Measurements from ENCODE around the gene MEIS2. TPM values are rescaled to one million over a fixed set of nuclear protein-coding genes. Genes with fewer than 3 reads are reported as not detected.
A peak's percentile ranks its signal among the peaks of the same experiment; 100 is the strongest.

Gene MEIS2
- total and polyA plus RNA-seq, 2 donors (not counting 3 experiments of a cell fraction or from before 2014, with no cell fraction given) = 22.5 to 26.2 TPM

DNA sequence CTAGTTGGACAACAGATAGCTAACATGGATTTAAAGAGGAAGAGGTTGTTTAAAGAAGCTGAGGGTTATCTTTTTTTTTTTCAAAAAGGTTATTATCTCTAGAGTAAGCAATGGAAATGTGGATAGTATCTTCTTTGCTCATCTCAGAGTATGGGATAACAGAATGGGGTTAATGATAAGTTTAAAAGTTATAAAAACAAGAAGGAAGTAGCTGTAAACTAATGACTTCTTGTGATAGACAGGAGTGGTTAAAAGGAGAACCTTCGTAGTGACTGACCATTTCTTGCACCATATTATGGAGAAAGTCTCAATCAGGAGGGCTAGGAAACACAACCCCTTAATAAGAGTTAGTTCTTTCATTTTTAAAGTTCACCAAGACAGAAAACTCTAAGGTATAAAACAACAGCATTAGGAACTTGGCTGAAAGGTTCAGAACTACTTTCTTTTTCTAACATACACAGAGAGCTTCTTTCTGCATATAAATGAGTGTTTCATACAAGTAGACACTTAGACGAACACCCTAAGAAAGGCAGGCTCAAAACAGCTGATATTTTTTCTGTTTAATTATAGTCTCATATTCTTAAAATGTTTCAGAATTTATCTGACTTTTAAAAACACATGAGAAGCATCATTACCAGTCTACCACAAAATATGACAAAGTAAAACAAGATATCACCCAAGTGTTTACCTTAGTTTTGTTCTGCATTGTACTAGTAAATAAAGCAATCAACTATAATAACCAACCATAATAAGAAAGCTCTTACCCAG lies 140.0 kb downstream of the MEIS2 start:
- FAIRE-seq = no peak
- Histone ChIP-seq H3K79me2 (ENCODE audit: control insufficient read depth, insufficient read depth, low read length) (no peaks in the 10 kb centered on the region), H3K27me3 (ENCODE audit: control insufficient read depth in 2 of 2, insufficient read depth in 2 of 2, low read length in 2 of 2) (no peaks in the 10 kb centered on the region), H3K27ac (ENCODE audit: insufficient read depth, low read depth, low read length) (no peak overlapping the region), H3K9me1 (replicated peaks; ENCODE audit: control insufficient read depth, extremely low read depth, insufficient read depth, low read length) (no peaks in the 10 kb centered on the region), H3K4me3 (replicated peaks in 1 of 3; ENCODE audit: insufficient read depth in 1 of 3, low read depth in 1 of 3, low read length in 3 of 3) (no peak overlapping the region), H3K4me2 (ENCODE audit: insufficient read depth, low read length) (no peak overlapping the region), H2AFZ (ENCODE audit: low read depth, low read length) (no peak overlapping the region), H3K36me3 (ENCODE audit: control insufficient read depth in 2 of 2, extremely low read depth in 1 of 2, insufficient read depth in 2 of 2, low read length in 2 of 2) (no peaks in the 10 kb centered on the region), H3K4me1 (ENCODE audit: control insufficient read depth, extremely low read depth, insufficient read depth, low read length) (no peaks in the 10 kb centered on the region), H3K9ac (replicated peaks; ENCODE audit: extremely low read depth, insufficient read depth, low read length) (no peak overlapping the region), H4K20me1 (replicated peaks; ENCODE audit: control insufficient read depth, extremely low read depth, insufficient read depth, low read length) (no peaks in the 10 kb centered on the region), H3K9me3 (replicated peaks; ENCODE audit: control insufficient read depth, insufficient read depth, low read length) (no peaks in the 10 kb centered on the region)
- TF ChIP-seq EZH2 (IDR thresholded peaks at IDR 0.05; ENCODE audit: borderline replicate concordance, low read depth, low read length, severe bottlenecking) (no peak), JUN (IDR thresholded peaks at IDR 0.05; ENCODE audit: borderline replicate concordance, insufficient read depth, insufficient read length, low read depth) (no peak), POLR2AphosphoS5 (IDR thresholded peaks at IDR 0.05; ENCODE audit: insufficient read depth, low read depth, low read length) (no peak), GATA2 (IDR thresholded peaks at IDR 0.05; ENCODE audit: insufficient read depth, insufficient read length, low read depth, low read length) (no peak), FOS (IDR thresholded peaks at IDR 0.05; ENCODE audit: borderline replicate concordance, insufficient read depth, low read length) (no peak), POLR2A (IDR thresholded peaks at IDR 0.05; ENCODE audit: low read depth, low read length) (no peak), MYC (IDR thresholded peaks at IDR 0.05; ENCODE audit: low read depth, low read length) (no peak)
- TF ChIP-seq, protein P1, sequence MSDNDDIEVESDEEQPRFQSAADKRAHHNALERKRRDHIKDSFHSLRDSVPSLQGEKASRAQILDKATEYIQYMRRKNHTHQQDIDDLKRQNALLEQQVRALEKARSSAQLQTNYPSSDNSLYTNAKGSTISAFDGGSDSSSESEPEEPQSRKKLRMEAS (IDR thresholded peaks at IDR 0.05; ENCODE audit: insufficient read depth, insufficient read length) = no peak
- TF ChIP-seq, protein P2, sequence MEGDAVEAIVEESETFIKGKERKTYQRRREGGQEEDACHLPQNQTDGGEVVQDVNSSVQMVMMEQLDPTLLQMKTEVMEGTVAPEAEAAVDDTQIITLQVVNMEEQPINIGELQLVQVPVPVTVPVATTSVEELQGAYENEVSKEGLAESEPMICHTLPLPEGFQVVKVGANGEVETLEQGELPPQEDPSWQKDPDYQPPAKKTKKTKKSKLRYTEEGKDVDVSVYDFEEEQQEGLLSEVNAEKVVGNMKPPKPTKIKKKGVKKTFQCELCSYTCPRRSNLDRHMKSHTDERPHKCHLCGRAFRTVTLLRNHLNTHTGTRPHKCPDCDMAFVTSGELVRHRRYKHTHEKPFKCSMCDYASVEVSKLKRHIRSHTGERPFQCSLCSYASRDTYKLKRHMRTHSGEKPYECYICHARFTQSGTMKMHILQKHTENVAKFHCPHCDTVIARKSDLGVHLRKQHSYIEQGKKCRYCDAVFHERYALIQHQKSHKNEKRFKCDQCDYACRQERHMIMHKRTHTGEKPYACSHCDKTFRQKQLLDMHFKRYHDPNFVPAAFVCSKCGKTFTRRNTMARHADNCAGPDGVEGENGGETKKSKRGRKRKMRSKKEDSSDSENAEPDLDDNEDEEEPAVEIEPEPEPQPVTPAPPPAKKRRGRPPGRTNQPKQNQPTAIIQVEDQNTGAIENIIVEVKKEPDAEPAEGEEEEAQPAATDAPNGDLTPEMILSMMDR (IDR thresholded peaks at IDR 0.05; ENCODE audit: extremely low read depth in 1 of 2, insufficient read depth in 1 of 2, low read depth in 1 of 2, low read length in 2 of 2) = no peak
- intact Hi-C loops (cut with micrococcal nuclease) (no loop called here), dilution Hi-C loops (cut with MboI; ENCODE audit: extremely low pct_ligation_motif_present, low sequenced_read_pairs) (no loop called here)
- POLR2A ChIA-PET = no interaction called here
- DNase-seq (ENCODE audit: low read depth, low spot score) = peak; percentile 25
- no TSS peak for BruUV-seq (replicated peaks)
- CTCF ChIA-PET = interaction anchor here (0.8 to 1.4 kb wide), 5 partner anchors 8 to 141 kb away, joined by 3 to 5 read pairs (median 3); no protein-coding TSS in a partner anchor
